Measurements from ENCODE around the gene RNF150. TPM values are rescaled to one million over a fixed set of nuclear protein-coding genes. Genes with fewer than 3 reads are reported as not detected.

RNF150 gene
- total and polyA plus RNA-seq, 2 of the 4 experiments (the other 2 are of a cell fraction) = 6.2 to 18.1 TPM

DNA sequence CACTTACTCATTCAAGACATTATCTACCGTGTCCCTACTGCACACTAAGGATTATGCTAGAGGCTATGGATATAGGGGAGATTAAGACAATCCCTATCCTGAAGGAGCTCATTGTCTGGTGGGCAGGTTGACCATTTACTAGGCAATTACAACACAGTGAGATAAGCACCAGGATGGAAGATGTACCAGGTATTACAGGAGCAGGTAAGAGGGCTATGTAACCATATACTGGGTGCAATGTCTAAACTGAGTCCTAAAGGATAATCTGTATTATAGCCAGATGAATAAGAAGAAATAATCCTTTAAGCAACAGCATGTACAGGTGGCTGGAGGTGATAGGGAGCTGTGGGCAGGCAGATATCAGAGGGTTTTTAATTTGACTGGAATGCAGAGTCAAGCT, 263.8 kb downstream of the RNF150 start:
- H2AFZ ChIP-seq (replicated peaks; ENCODE audit: low read length, poor library complexity) = no peak overlapping the region
- H3K14ac ChIP-seq (replicated peaks; ENCODE audit: low read depth, low read length) = no peak overlapping the region
- no peak overlapping the region for H3K18ac ChIP-seq (ENCODE audit: low read depth, low read length)
- no peak overlapping the region for H3K4ac ChIP-seq (ENCODE audit: low read depth, low read length)
- no peak overlapping the region for H2BK120ac ChIP-seq (ENCODE audit: low read depth, low read length)
- no peak overlapping the region for H3K4me3 ChIP-seq (ENCODE audit: insufficient read depth, low read depth, low read length)
- intact Hi-C loops (cut with micrococcal nuclease) (no loop called here), in situ Hi-C loops (cut with MboI; ENCODE audit: low sequenced_read_pairs) (loop anchor here (10.0 to 25.0 kb wide), 2 partner anchors 125 to 857 kb away; no protein-coding TSS in a partner anchor), dilution Hi-C loops (cut with HindIII; ENCODE audit: low sequenced_read_pairs, unreplicated experiment) (no loop called here)
- H2BK5ac ChIP-seq (ENCODE audit: low read depth, low read length, poor library complexity, severe bottlenecking) = no peak overlapping the region
- no peak overlapping the region for H3K27ac ChIP-seq (ENCODE audit: insufficient read depth, low read length)
- H2AK9ac ChIP-seq (replicated peaks; ENCODE audit: low read depth, low read length, poor library complexity) = no peak overlapping the region
- no CpG with 5 or more reads among the region's 1 CpG for WGBS, 2 experiments (ENCODE audit: extremely low coverage in 2 of 2, insufficient read length in 1 of 2)
- ChIA-PET POLR2A (ENCODE audit: unreplicated experiment) (no interaction called here), CTCF (interaction anchor here (1.5 to 2.6 kb wide), 2 partner anchors 15 to 264 kb away, joined by 4 to 9 read pairs; partner anchors contain the start of gene RNF150)
- ATAC-seq (ENCODE audit: low read depth) = no peak
- TF ChIP-seq CTCF (conservative IDR thresholded peaks at IDR 0.05; ENCODE audit: low read depth, low read length) = no peak
- TF ChIP-seq SMC3 (IDR thresholded peaks at IDR 0.05; ENCODE audit: low read depth, low read length) = no peak
- TF ChIP-seq BHLHE40 (IDR thresholded peaks at IDR 0.05; ENCODE audit: low read depth, low read length) = no peak
- TF ChIP-seq MAZ (IDR thresholded peaks at IDR 0.05; ENCODE audit: borderline replicate concordance, low read depth, low read length) = no peak
- no peak for TF ChIP-seq NFE2L2 (IDR thresholded peaks at IDR 0.05; ENCODE audit: low read depth, low read length)
- no peak for TF ChIP-seq CHD1 (IDR thresholded peaks at IDR 0.05; ENCODE audit: low read depth, low read length)
- TF ChIP-seq ELK1 (IDR thresholded peaks at IDR 0.05; ENCODE audit: borderline replicate concordance, low read depth, low read length) = no peak
- no peak for TF ChIP-seq FOS (IDR thresholded peaks at IDR 0.05; ENCODE audit: low read depth, low read length)
- TF ChIP-seq RFX5 (IDR thresholded peaks at IDR 0.05; ENCODE audit: low read depth, low read length) = no peak
- TF ChIP-seq RCOR1 (IDR thresholded peaks at IDR 0.05; ENCODE audit: insufficient replicate concordance, low read length) = no peak
- TF ChIP-seq RAD21 (IDR thresholded peaks at IDR 0.05; ENCODE audit: low read length) = no peak
- TF ChIP-seq POLR2A (IDR thresholded peaks at IDR 0.05; ENCODE audit: low read depth, low read length) = no peak
- no peak for TF ChIP-seq CEBPB (IDR thresholded peaks at IDR 0.05; ENCODE audit: low read depth, low read length)
- no peak for TF ChIP-seq MAFK (IDR thresholded peaks at IDR 0.05; ENCODE audit: low read depth, low read length)
- TF ChIP-seq USF2 (IDR thresholded peaks at IDR 0.05; ENCODE audit: low read depth, low read length) = no peak
- TF ChIP-seq MXI1 (IDR thresholded peaks at IDR 0.05; ENCODE audit: borderline replicate concordance, low read depth, low read length) = no peak
- H3K56ac ChIP-seq (ENCODE audit: extremely low read depth, insufficient read depth, low read length) = no peak overlapping the region
- H3K36me3 ChIP-seq (ENCODE audit: control insufficient read depth, insufficient read depth, low read length) = no peaks in the 10 kb centered on the region
- BruUV-seq (replicated peaks) = no TSS peak
- H2BK15ac ChIP-seq (ENCODE audit: low read depth, low read length) = no peak overlapping the region
- no peak overlapping the region for H3K9ac ChIP-seq (ENCODE audit: low read depth, low read length)
- no peak overlapping the region for H4K5ac ChIP-seq (ENCODE audit: low read depth, low read length)
- H4K8ac ChIP-seq (ENCODE audit: low read depth in 2 of 2, low read length in 2 of 2) = no peak overlapping the region
- no peak overlapping the region for H4K91ac ChIP-seq (ENCODE audit: insufficient read depth, low read depth, low read length)
- H3K9me3 ChIP-seq (ENCODE audit: control insufficient read depth, insufficient read depth, low read length) = no peaks in the 10 kb centered on the region
- H2AK5ac ChIP-seq (ENCODE audit: low read depth, low read length) = no peak overlapping the region
- H3K79me1 ChIP-seq (ENCODE audit: low read depth in 1 of 2, low read length in 2 of 2) = no peaks in the 10 kb centered on the region
- DNase-seq = no peak
- H2BK20ac ChIP-seq (ENCODE audit: low read depth, low read length) = no peak overlapping the region
- H3K4me2 ChIP-seq (ENCODE audit: low read depth, low read length) = no peak overlapping the region
- H3K9me1 ChIP-seq (ENCODE audit: insufficient read depth, low read length) = no peaks in the 10 kb centered on the region
- no peak overlapping the region for H3K23ac ChIP-seq (ENCODE audit: low read depth, low read length)
- no peaks in the 10 kb centered on the region; the same call in 1 of the 2 replicates for H3K27me3 ChIP-seq (ENCODE audit: control insufficient read depth, insufficient read depth, low read length)
- no peaks in the 10 kb centered on the region for H4K20me1 ChIP-seq (ENCODE audit: insufficient read depth, low read length)
- no peaks in the 10 kb centered on the region for H3K4me1 ChIP-seq (ENCODE audit: control insufficient read depth, insufficient read depth, low read length)
